GM19395 (cell line): ENCODE results near the gene CCDC13.

Experiments used
- ATAC-seq: cut with Tn5 transposase; IDR thresholded peaks from one replicate; pipeline ENCODE4 v1.9.1; 2021; ENCODE audit warnings: mild to moderate bottlenecking, moderate library complexity; ENCODE audit not compliant: unreplicated experiment

The CCDC13 gene

GRCh38 chr3:42755681-42756578, 17.1 kb downstream of the CCDC13 start:
- no peak for ATAC-seq

- ATAC-seq = no peak
Observed at GRCh38 chr3:42753757-42754156, 19.3 kb downstream of the CCDC13 start.

- ATAC-seq = no peak
Observed at GRCh38 chr3:42752961-42753360, 20.1 kb downstream of the CCDC13 start.

GRCh38 chr3:42752441-42752840, 20.6 kb downstream of the CCDC13 start:
- no peak for ATAC-seq

- ATAC-seq = no peak
Observed at GRCh38 chr3:42751609-42752008, 21.4 kb downstream of the CCDC13 start.

GRCh38 chr3:42750834-42751233, 22.2 kb downstream of the CCDC13 start:
- no peak for ATAC-seq

- no peak for ATAC-seq
Observed at GRCh38 chr3:42749753-42750231, 23.3 kb downstream of the CCDC13 start.

GRCh38 chr3:42749025-42749752, 23.9 kb downstream of the CCDC13 start:
- no peak for ATAC-seq

- ATAC-seq = no peak
Observed at GRCh38 chr3:42747581-42747980, 25.5 kb downstream of the CCDC13 start.

- no peak for ATAC-seq
Observed at GRCh38 chr3:42746455-42747450, 26.3 kb downstream of the CCDC13 start.

- no peak for ATAC-seq
Observed at GRCh38 chr3:42745776-42746454, 27.1 kb downstream of the CCDC13 start.

- no peak for ATAC-seq
Observed at GRCh38 chr3:42745291-42745745, 27.7 kb downstream of the CCDC13 start.

GRCh38 chr3:42743204-42743995, 29.7 kb downstream of the CCDC13 start:
- no peak for ATAC-seq

- no peak for ATAC-seq
Observed at GRCh38 chr3:42742688-42743087, 30.4 kb downstream of the CCDC13 start.

- no peak for ATAC-seq
Observed at GRCh38 chr3:42742259-42742658, 30.8 kb downstream of the CCDC13 start.

GRCh38 chr3:42741796-42742195, 31.3 kb downstream of the CCDC13 start:
- ATAC-seq = no peak

GRCh38 chr3:42739401-42740158, 33.5 kb downstream of the CCDC13 start:
- ATAC-seq = no peak

- ATAC-seq = no peak
Observed at GRCh38 chr3:42736531-42736930, 36.5 kb downstream of the CCDC13 start.

GRCh38 chr3:42736081-42736480, 37.0 kb downstream of the CCDC13 start:
- ATAC-seq = no peak
